ENCODE results near the gene MAN1C1. TPM values are rescaled to one million over a fixed set of nuclear protein-coding genes. Genes with fewer than 3 reads are reported as not detected.
"Not testable (repeated sequence)": the region's sequence is repeated elsewhere in the genome, so short reads cannot be mapped to it uniquely, and the experiment has no call there.

MAN1C1 gene
- total RNA-seq, 1 donor from 2014 or later = 16.7 TPM

DNA sequence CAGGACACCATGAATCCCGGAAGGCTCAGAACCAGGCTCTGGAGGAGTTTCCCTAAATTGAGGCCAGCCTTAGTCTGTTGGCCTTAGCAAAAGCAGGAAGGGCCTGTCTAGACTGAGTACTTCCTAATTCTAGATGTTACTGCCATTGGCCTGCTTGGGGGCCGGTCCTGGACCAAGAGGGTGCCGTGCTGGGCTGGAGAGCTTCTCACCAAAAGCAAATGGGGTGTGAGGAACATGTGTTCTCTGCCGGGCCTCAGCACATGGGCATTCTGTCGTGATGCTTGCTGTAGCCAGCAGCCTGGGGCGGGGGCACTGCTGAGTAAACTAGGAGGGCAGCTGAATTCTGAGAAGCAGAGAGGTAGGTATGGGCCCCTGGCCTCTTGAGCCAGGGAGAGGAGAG is 35.7 kb upstream of the MAN1C1 start:
- no peak for DNase-seq (ENCODE audit: low spot score)
- intact Hi-C loops (cut with DNase I) = no loop called here

DNA sequence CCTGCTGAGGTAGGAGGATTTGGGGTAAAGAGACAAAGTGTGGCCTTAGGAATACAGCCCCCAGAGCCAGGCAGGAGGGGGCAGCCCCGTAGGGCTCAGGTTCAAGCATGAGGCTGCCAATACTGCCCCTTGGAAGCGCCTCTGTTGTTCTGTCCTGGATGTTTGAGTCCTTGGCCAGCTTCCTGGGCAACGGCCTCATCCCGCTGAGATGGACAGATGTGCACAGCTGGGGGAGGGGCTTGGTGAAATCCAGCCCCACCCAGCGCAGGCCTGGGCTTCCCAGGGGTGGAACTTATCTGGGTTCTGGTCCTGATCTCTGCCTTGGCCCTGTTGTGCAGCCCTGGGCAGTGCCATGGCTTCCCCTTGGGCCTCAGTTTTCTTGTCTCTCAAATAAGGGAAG is 34.8 kb upstream of the MAN1C1 start:
- no peak for DNase-seq (ENCODE audit: low spot score)
- intact Hi-C loops (cut with DNase I) = no loop called here

- intact Hi-C loops (cut with DNase I) = no loop called here
- DNase-seq (ENCODE audit: low spot score) = no peak
Observed at GRCh38 chr1:25583519-25584370, 32.8 kb upstream of the MAN1C1 start.

DNA sequence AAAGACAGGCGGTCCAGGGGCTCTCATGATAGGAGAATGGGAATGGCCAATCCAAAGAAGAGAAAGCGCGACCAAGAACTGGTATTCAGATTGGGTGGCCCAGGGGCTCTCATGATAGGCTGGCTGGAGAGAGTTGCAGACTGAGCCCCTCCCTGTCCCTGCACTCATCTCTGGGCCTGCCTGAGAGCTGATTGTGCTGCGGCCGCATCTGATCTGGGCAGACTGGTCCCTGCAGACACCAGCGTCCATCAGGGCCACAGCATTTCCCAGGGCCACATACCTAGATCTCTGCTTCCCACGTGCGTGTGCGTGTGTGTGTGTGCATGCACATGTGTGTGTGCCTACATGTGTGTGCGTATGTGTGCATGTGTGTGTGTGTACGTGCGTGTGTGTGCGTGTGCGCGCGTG is 30.4 kb upstream of the MAN1C1 start:
- intact Hi-C loops (cut with DNase I) = no loop called here
- DNase-seq (ENCODE audit: low spot score) = no peak

DNA sequence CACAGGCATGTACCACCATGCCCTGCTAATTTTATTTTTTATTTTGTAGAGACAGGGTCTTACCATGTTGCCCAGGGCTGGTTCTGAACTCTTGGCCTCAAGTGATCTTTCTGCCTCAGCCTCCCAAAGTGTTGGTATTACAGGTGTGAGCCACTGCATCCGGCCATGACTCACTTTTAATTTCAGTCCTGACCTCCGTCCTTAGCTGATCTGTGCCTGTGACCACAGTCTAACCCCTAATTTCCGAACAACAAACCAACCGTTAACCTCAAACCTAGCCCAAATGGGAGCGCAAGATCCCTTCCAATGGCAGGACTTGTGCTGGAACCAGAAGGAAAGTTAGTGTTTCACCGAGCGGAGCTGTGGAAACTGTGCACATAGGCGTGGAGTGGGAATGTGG is 29.3 kb upstream of the MAN1C1 start:
- intact Hi-C loops (cut with DNase I) = no loop called here
- no peak for DNase-seq (ENCODE audit: low spot score)

DNA sequence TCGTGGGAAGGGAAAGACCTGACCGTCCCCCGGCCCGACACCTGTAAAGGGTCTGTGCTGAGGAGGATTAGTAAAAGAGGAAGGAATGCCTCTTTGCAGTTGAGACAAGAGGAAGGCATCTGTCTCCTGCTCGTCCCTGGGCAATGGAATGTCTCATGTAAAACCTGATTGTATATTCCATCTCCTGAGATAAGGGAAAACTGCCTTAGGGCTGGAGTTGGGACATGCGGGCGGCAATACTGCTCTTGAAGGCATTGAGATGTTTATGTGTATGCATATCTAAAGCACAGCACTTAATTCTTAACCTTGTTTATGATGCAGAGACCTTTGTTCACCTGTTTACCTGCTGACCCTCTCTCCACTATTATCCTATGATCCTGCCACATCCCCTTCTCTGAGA is 28.4 kb upstream of the MAN1C1 start:
- intact Hi-C loops (cut with DNase I) = not testable (repeated sequence)

GRCh38 chr1:25588786-25589185 is 27.8 kb upstream of the MAN1C1 start:
- DNase-seq (ENCODE audit: low spot score); intact Hi-C loops (cut with DNase I): not testable (repeated sequence)

More for the DNA sequence above, 28.4 kb upstream of the MAN1C1 start:
- DNase-seq (ENCODE audit: low spot score) = not testable (repeated sequence)

DNA sequence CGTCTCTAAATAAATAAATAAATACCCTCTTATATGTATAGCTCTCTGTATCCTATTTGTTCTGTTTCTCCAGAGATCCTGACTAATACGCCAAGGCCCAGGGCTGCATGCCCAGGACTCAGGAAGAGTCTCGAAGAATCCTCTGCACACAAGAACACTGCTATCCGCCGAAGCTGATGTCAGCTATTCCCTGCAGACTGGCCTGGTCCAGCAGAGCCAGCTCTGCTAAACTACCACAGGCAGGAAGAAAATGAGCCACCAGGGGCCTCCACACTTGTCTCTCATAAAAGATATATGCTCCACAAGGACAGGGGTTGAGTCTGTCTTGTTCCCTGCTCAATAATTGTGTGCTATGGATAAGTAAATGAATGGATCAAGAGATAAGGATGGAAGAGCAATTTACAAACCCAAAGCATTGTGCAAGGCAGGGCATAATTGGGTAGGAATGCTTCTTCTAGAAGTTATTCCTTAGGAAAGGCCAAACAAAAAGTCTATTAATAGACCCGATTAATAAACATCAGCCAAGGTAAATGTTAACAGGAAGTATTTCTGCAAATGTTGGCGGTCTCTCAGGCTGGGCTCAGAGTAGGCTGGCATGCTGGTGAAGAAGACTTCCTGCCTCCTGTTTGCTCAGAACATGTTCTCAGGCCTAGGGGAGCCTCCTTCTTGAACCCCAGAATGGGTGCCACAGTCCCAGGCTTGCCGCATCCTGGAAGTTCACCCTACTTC is 26.3 kb upstream of the MAN1C1 start:
- no peak for DNase-seq (ENCODE audit: low spot score)
- intact Hi-C loops (cut with DNase I) = no loop called here

DNA sequence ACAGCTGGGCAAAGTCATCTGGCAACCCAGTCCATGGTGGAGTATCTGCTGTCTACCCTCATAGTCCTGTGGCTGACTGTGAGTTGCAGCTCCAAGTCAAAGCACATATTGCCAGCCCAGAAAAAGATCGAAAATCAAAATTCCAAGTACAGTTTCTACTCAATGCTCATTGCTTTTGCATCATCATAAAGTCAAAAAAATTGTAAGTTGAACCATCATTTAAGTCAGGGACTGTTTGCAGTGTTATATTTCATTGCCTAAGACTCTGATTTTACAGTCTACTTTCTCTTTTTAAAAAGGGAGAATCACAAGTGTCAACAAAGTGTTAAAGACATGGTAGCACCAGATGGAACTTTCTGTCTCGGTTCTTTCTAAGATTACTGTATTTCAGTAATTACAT is 22.7 kb upstream of the MAN1C1 start:
- DNase-seq (ENCODE audit: low spot score) = no peak
- intact Hi-C loops (cut with DNase I) = no loop called here

GRCh38 chr1:25594971-25595370 is 21.6 kb upstream of the MAN1C1 start:
- intact Hi-C loops (cut with DNase I) = no loop called here
- no peak for DNase-seq (ENCODE audit: low spot score)

DNA sequence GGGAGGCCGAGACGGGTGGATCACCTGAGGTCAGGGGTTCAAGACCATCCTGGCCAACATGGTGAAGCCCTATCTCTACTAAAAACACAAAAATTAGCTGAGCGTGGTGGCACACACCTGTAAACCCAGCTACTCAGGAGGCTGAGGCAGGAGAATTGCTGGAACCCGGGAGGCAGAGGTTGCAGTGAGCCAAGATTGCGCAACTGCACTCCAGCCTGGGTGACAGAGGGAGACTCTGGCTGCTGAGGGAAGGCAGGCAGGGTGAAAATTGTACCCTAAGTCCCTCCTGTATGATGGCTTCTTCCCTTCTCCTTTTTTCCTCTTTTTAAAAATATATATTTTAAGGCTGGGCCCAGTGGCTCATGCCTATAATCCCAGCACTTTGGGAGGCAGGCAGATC is 19.9 kb upstream of the MAN1C1 start:
- DNase-seq (ENCODE audit: low spot score); intact Hi-C loops (cut with DNase I): not testable (repeated sequence)

- intact Hi-C loops (cut with DNase I) = no loop called here
- DNase-seq (ENCODE audit: low spot score) = no peak
Observed at GRCh38 chr1:25598879-25599278, 17.7 kb upstream of the MAN1C1 start.

DNA sequence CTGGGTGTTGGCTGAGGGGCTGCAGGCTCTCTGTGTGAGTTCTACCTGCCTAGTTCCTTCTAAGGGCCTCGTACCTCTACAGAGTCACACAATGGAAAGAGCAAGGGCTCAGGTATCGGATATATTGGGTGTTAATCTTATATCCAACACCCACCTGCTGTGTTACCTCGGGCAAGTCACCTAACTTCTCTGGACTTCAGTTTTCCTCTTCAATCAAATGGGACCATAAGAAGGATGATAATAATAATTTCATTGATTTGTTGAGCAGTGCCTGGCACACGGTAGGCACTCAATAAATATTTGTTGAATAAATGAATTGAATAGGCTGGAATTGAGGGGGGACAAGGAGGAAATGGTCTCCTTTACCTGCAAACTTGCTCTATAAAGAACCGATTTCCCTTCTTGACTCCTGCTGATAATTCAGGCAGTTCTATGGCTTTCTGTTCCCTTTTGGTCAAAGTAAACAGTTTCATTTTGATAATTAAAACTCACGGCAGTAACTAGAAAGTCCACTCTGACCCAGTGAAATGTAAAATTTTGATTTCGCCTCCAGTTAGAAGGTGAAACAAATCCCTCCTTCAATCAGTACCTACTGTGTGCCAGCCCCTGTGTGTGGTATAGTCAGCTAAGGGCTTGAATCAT is 16.5 kb upstream of the MAN1C1 start:
- no peak for DNase-seq (ENCODE audit: low spot score)
- intact Hi-C loops (cut with DNase I) = no loop called here

DNA sequence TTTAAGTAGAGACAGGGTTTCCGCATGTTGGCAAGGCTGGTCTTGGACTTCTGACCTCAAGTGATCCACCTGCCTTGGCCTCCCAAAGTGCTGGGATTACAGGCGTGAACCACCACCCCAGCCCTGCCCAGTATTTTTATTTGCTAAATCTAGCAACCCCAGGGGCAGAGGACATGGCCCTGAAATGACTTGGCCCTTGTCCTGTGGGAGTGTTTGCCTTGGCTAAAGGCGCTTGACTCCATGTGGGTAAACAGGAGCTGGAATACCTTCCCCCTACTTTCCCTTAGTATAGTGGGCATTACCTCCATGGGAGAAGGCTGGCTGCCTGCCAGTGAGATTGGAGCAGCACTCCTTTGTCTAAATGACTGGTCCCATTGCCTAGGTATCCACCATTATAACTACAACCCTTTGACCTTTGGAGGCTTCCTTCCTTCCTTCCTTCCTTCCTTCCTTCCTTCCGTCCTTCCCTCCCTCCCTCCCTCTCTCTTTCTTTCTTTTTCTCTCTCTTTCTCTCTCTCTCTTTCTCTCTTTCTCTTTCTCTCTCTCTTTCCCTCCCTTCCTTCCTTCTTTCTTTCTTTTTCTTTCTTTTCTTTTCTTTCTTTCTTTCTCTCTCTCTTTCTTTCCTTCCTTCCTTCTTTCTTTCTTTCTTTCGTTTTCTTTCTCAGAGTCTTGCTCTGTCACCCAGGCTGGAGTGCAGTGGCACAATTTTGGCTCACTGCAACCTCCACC is 15.5 kb upstream of the MAN1C1 start:
- DNase-seq (ENCODE audit: low spot score); intact Hi-C loops (cut with DNase I): not testable (repeated sequence)

- DNase-seq (ENCODE audit: low spot score); intact Hi-C loops (cut with DNase I): not testable (repeated sequence)
Observed at GRCh38 chr1:25603779-25604538, 12.6 kb upstream of the MAN1C1 start.

- intact Hi-C loops (cut with DNase I) = no loop called here
- no peak for DNase-seq (ENCODE audit: low spot score)
Observed at GRCh38 chr1:25607123-25607522, 9.5 kb upstream of the MAN1C1 start.

DNA sequence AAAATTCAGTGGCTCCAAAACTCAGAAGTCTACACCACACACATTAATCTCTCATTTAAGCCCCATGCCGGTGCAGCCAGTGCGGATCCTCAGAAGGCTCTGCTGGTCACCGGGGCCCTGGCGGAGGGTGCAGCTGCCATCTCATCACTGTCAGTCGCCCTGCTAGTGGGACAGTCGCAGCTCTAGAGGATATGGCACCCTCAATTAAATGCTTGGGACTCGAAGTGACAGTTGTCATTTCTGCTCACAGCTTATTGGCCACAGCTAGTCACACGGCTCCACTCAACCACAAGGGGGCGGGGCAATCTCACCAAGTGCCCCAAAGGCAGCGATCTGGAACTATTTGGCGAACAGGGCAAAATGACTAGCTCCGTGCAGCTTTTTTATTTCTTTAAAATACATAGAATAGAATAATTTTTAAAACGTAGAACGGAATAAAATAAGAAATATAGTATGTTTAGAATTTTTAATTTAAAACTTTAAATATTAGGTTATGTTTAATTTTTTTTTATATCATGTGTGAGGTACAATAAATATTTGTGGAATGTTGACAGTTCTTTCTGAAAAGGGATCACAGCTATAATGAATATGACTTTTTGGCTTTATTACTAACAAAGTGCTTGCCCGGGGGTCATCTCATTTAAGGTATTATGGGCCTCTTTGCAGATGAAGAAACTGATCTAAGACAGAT is 8.0 kb upstream of the MAN1C1 start:
- intact Hi-C loops (cut with DNase I) = loop anchor here (2.0 kb wide), 1 partner anchor 136 kb away; no protein-coding TSS in a partner anchor
- peak; percentile 88 for DNase-seq (ENCODE audit: low spot score)

DNA sequence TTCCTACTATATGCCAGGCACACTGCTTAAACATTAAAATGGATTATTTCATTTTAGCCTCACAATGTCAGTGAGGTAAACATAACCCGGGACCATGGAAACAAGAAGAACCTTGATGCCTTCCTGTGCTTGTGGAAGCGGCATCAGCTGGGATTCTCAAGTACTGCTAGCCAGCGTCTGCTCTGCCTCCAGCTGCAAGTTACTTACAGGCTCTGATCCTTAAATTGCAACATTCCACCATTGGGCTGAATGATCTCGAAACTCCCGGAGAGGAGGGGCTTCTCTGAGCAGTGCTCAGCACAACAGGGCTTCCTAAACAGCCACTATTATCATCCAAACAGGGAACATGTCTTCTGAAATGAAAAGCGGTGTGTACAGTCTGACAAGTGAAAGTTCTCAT is 6.7 kb upstream of the MAN1C1 start:
- intact Hi-C loops (cut with DNase I) = loop anchor here (2.0 kb wide), 2 partner anchors 135 to 187 kb away; no protein-coding TSS in a partner anchor

More for the DNA sequence above, 6.7 kb upstream of the MAN1C1 start:
- no peak for DNase-seq (ENCODE audit: low spot score)
